ENCODE results near the gene CD38. TPM values are rescaled to one million over a fixed set of nuclear protein-coding genes. Genes with fewer than 3 reads are reported as not detected.
A peak's percentile ranks its signal among the peaks of the same experiment; 100 is the strongest.

CD38 gene
- total and polyA plus RNA-seq, 2 experiments from 2014 or later, result not detected

DNA sequence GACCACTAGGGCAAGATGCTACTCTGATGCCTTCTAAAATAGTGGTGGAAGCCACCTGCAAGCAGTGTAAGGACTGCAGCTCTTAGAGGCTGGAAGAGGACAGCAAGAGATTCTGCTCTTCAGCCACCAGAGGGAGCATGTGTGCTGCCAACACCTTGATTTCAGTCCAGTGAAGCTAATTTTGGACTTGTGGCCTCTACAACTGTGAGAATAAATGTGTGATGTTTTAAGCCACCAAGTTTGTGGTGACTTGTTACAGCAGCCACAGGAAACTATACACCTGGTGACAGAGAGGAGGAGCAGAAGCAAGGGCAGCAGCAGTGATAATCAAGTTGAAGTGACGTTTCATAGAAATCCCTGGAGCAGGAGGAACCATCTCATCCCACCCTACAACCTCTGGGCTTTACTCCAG lies 104.6 kb downstream of the CD38 start:
- no peaks in the 10 kb centered on the region for H3K4me1 ChIP-seq (ENCODE audit: low read depth)
- DNase-seq (ENCODE audit: low read depth in 1 of 2, low spot score in 1 of 2), result peak; percentile 81 to 90
- no peaks in the 10 kb centered on the region for H3K36me3 ChIP-seq
- no peaks in the 10 kb centered on the region for H3K9me3 ChIP-seq (ENCODE audit: low read depth)
- no peaks in the 10 kb centered on the region for H3K27me3 ChIP-seq
- TF ChIP-seq, protein P1, sequence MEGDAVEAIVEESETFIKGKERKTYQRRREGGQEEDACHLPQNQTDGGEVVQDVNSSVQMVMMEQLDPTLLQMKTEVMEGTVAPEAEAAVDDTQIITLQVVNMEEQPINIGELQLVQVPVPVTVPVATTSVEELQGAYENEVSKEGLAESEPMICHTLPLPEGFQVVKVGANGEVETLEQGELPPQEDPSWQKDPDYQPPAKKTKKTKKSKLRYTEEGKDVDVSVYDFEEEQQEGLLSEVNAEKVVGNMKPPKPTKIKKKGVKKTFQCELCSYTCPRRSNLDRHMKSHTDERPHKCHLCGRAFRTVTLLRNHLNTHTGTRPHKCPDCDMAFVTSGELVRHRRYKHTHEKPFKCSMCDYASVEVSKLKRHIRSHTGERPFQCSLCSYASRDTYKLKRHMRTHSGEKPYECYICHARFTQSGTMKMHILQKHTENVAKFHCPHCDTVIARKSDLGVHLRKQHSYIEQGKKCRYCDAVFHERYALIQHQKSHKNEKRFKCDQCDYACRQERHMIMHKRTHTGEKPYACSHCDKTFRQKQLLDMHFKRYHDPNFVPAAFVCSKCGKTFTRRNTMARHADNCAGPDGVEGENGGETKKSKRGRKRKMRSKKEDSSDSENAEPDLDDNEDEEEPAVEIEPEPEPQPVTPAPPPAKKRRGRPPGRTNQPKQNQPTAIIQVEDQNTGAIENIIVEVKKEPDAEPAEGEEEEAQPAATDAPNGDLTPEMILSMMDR (IDR thresholded peaks at IDR 0.05; ENCODE audit: low read depth, low read length), result peak; percentile 88
- H3K4me3 ChIP-seq, result no peak overlapping the region
- H3K27ac ChIP-seq, result no peak overlapping the region

DNA sequence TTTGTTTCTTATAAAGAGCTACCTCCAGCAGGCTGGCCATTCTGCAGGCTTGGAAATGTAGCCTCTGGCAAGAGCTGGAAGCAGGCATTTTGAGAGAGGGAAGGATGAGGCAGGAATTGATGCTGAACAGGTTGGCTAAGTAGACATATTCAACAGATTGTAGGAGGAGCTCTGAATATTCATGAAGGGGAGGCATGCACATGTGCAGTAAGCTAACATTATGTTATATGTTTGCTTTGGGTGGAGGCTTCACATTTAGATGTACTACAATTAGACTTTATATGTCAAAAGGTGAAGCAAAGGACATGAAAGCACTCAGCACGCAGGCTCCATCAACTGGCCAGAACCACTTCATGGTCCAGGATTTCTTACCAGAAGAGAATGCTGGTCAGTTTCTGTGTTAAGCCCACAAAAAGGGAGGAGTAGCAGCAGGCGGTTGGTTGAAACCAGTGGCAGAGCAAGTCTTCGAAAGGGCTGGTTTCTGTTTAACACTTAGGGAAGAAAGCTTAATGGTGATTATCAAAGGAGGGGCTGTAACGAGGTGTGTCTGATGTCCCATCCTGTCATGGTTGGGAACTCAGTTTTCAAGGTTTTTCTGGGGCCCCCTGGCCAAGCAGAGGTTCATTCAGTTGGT lies 105.6 kb downstream of the CD38 start:
- TF ChIP-seq, protein P1 (IDR thresholded peaks at IDR 0.05; ENCODE audit: low read depth, low read length), result no peak

DNA sequence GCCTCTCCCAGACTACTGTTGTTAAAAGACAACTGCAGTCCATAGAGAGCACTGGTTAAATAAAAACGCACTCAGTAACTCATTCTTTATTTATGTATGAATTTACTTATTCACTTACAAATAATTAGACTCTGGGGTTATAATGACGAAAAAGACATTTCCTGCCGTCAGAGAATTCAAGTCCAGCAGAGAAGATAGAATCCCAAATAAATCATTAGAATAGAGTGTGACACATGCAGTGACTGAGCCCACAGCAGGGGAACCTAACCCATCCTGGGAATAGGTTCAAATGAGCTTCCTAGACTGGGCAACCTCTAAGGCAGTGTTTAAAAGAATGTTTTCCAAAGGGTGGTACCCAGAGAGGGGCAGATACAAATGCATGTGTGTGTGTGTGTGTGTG lies 106.5 kb downstream of the CD38 start:
- H3K36me3 ChIP-seq, result no peaks in the 10 kb centered on the region
- H3K27ac ChIP-seq, result no peak overlapping the region
- DNase-seq (ENCODE audit: low read depth in 1 of 2, low spot score in 1 of 2), result no peak
- H3K27me3 ChIP-seq, result no peaks in the 10 kb centered on the region
- H3K4me1 ChIP-seq (ENCODE audit: low read depth), result no peaks in the 10 kb centered on the region
- H3K9me3 ChIP-seq (ENCODE audit: low read depth), result no peaks in the 10 kb centered on the region
- TF ChIP-seq, protein P1 (IDR thresholded peaks at IDR 0.05; ENCODE audit: low read depth, low read length), result no peak
- no peak overlapping the region for H3K4me3 ChIP-seq

More for the DNA sequence above, 105.6 kb downstream of the CD38 start:
- Histone ChIP-seq H3K9me3 (ENCODE audit: low read depth) (no peaks in the 10 kb centered on the region), H3K4me1 (ENCODE audit: low read depth) (no peaks in the 10 kb centered on the region), H3K4me3 (no peak overlapping the region), H3K27ac (no peak overlapping the region), H3K36me3 (no peaks in the 10 kb centered on the region), H3K27me3 (no peaks in the 10 kb centered on the region)
- DNase-seq (ENCODE audit: low read depth in 1 of 2, low spot score in 1 of 2), result no peak

DNA sequence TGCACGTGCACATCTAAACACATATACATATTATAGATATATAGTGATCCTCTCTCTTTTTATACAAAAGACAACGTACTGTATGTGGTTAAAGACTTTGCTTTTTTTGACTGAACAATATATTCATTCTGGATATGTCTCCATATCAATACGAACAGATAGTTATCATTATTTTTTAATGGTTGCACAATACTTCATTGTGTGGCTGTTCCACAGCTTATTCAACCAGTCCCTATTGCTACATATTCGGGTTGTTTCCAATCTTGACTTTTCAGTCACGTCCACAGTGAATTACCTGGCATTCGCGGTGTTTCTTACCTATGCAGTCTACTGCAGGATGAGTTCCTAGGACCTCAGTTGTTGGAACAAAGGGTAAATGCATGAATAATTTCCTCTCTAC lies 107.3 kb downstream of the CD38 start:
- DNase-seq (ENCODE audit: low read depth in 1 of 2, low spot score in 1 of 2), result no peak
- TF ChIP-seq, protein P1 (IDR thresholded peaks at IDR 0.05; ENCODE audit: low read depth, low read length), result no peak
- H3K27ac ChIP-seq, result no peak overlapping the region
- H3K9me3 ChIP-seq (ENCODE audit: low read depth), result no peaks in the 10 kb centered on the region
- no peaks in the 10 kb centered on the region for H3K27me3 ChIP-seq
- H3K4me3 ChIP-seq, result no peak overlapping the region
- no peaks in the 10 kb centered on the region for H3K4me1 ChIP-seq (ENCODE audit: low read depth)
- H3K36me3 ChIP-seq, result no peaks in the 10 kb centered on the region

DNA sequence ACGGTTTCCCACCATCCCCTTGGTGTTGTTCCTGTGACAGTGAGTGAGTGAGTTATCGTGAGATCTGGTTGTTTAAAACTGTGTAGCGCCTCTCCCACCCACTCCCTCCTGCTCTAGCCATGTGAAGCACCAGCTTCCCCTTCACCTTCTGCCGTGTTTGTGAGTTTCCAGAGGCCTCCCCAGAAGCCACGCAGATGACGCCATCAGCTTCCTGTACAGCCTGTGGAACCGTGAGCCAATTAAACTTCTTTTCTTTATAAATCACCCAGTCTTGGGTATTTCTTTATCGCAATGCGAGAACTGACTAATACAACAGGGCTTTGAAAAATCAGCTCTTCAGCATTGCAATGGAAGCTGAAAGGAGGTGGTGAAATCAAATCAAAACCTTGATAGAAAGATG lies 110.4 kb downstream of the CD38 start:
- H3K4me1 ChIP-seq (ENCODE audit: low read depth), result no peaks in the 10 kb centered on the region
- no peak overlapping the region for H3K27ac ChIP-seq

More for the DNA sequence above, 110.4 kb downstream of the CD38 start:
- DNase-seq (ENCODE audit: low read depth in 1 of 2, low spot score in 1 of 2), result no peak
- TF ChIP-seq, protein P1 (IDR thresholded peaks at IDR 0.05; ENCODE audit: low read depth, low read length), result no peak
- Histone ChIP-seq H3K9me3 (ENCODE audit: low read depth) (no peaks in the 10 kb centered on the region), H3K27me3 (no peaks in the 10 kb centered on the region), H3K36me3 (no peaks in the 10 kb centered on the region), H3K4me3 (no peak overlapping the region)

Data from cardiac muscle cell (in vitro differentiated cells and primary cell).